Upper lobe of left lung (tissue), 6 donors: Measurements from ENCODE around the gene EVI2A. TPM values are rescaled to one million over a fixed set of nuclear protein-coding genes. Genes with fewer than 3 reads are reported as not detected.

Experiments
- ATAC-seq, 2 donors: fragments of 200-7000 bp; cut with Tn5 transposase; one replicate each; pipeline ENCODE4 v1.9.1; 2022; ENCODE audit warnings: mild to moderate bottlenecking in 2 of 2, moderate library complexity in 2 of 2; ENCODE audit not compliant: low FRiP score in 2 of 2
- DNase-seq, 2 donors: peaks; one replicate each; pipeline ENCODE4 v3.0.0-alpha.2; 2019 to 2020
- H3K27ac ChIP-seq, 4 donors: fragments of 200-600 bp; sonication (generic); one replicate each; pipeline ENCODE4 v1.5.1; 2016 to 2019
- H3K27me3 ChIP-seq, 4 donors: fragments of 200-600 bp; sonication (generic); one replicate each; pipeline ENCODE4 v1.5.1; 2017 to 2019
- H3K36me3 ChIP-seq, 4 donors: fragments of 200-600 bp; sonication (generic); one replicate each; pipeline ENCODE4 v1.5.1; 2016 to 2019
- H3K4me1 ChIP-seq, 4 donors: fragments of 200-600 bp; sonication (generic); one replicate each; pipeline ENCODE4 v1.5.1; 2018 to 2019
- H3K4me3 ChIP-seq, 4 donors: fragments of 200-600 bp; sonication (generic); one replicate each; pipeline ENCODE4 v1.5.1; 2017 to 2019; ENCODE audit warnings: mild to moderate bottlenecking in 2 of 4, moderate library complexity in 1 of 4
- H3K9me3 ChIP-seq, 4 donors: fragments of 200-600 bp; sonication (generic); one replicate each; pipeline ENCODE4 v1.5.1; 2018 to 2019
- CTCF ChIP-seq, 6 experiments: fragments of 450-650 bp in 4 of 6; fragments of 200-600 bp in 2 of 6; sonication (generic) in 2 of 6; IDR thresholded peaks; one replicate each; pipeline ENCODE4 v1.5.1; 2016 to 2019; ENCODE audit warnings: antibody characterized with exemption in 6 of 6
- EP300 ChIP-seq, 4 donors: sonication (generic); formaldehyde crosslinking; IDR thresholded peaks; one replicate each; pipeline ENCODE4 v1.5.1; 2017; ENCODE audit warnings: antibody characterized with exemption in 4 of 4, control low read depth in 2 of 4
- POLR2A ChIP-seq, 4 donors: fragments of 450-650 bp; IDR thresholded peaks; one replicate each; pipeline ENCODE4 v1.5.1; 2016 to 2017; ENCODE audit warnings: antibody characterized with exemption in 4 of 4, mild to moderate bottlenecking in 2 of 4
- POLR2AphosphoS5 ChIP-seq, 2 donors: sonication (generic); formaldehyde crosslinking; IDR thresholded peaks; one replicate each; pipeline ENCODE4 v1.5.1; 2017; ENCODE audit warnings: antibody characterized with exemption in 2 of 2
- WGBS, 2 donors: methylation state at CpG; one replicate each; pipeline ENCODE4 v1.1.5; 2017 to 2018; 5-methylcytosine and 5-hydroxymethylcytosine counted together
- total RNA-seq, 6 donors: library from RNA; depleted of rRNA in 4 of 6; stranded (reverse); fragments of >200 nt in 4 of 6; gene quantifications; one replicate each; pipeline versions ENCODE4 v1.1.0 to v1.2.1, GENCODE V29; 2016 to 2021
- donor health status: DM: no; HTN: no; CAD: no; lungs with moderate emphysema.
- donor health status: DM: no; HTN: yes; CAD: no; lungs with severe emphysema.

EVI2A gene
- total RNA-seq, 6 donors from 2014 or later = 6.1 to 31.3 (median 23.8) TPM

- no peak for TF ChIP-seq POLR2AphosphoS5 (IDR thresholded peaks at IDR 0.05)
- no peak for TF ChIP-seq POLR2A (IDR thresholded peaks at IDR 0.05)
- TF ChIP-seq CTCF (IDR thresholded peaks at IDR 0.05) = no peak
- no peak for TF ChIP-seq EP300 (IDR thresholded peaks at IDR 0.05)
- Histone ChIP-seq H3K27me3 (no peaks in the 10 kb centered on the region), H3K4me3 (peak overlapping the region in 3 of 4 donors; percentile 23 to 43 (median 40)), H3K9me3 (no peaks in the 10 kb centered on the region), H3K27ac (peak overlapping the region; percentile 62 to 83 (median 69)), H3K4me1 (peaks cover 0 to 10% (median 3%) of the 10 kb centered on the region in 4 donors), H3K36me3 (no peaks in the 10 kb centered on the region)
- ATAC-seq (no peak), DNase-seq (peak in 1 of 2 donors; percentile 25)
- 51 to 67% methylated on average over 7 of the region's 7 CpGs for WGBS, 2 donors
These were observed 10.5 kb downstream of the EVI2A start for GRCh38 chr17:31310886-31311285.

- ATAC-seq (no peak), DNase-seq (no peak)
- Histone ChIP-seq H3K4me3 (peak overlapping the region in 2 of 4 donors; percentile 40 to 43), H3K27ac (peak overlapping the region; percentile 62 to 83 (median 69)), H3K36me3 (no peaks in the 10 kb centered on the region), H3K27me3 (no peaks in the 10 kb centered on the region), H3K4me1 (peaks cover 0 to 7% (median 3%) of the 10 kb centered on the region in 4 donors), H3K9me3 (no peaks in the 10 kb centered on the region)
- WGBS, 2 donors = 26 to 46% methylated on average over 2 of the region's 2 CpGs
- TF ChIP-seq POLR2A (IDR thresholded peaks at IDR 0.05) (no peak), CTCF (IDR thresholded peaks at IDR 0.05) (no peak)
These were observed 11.2 kb downstream of the EVI2A start for GRCh38 chr17:31310260-31310659.

GRCh38 chr17:31309556-31309955 is 11.9 kb downstream of the EVI2A start:
- Histone ChIP-seq H3K4me3 (peak overlapping the region in 2 of 4 donors; percentile 1 to 43), H3K4me1 (peaks cover 0 to 6% (median 2%) of the 10 kb centered on the region in 4 donors), H3K36me3 (peaks cover 0 to 4% (median 0%) of the 10 kb centered on the region in 4 donors), H3K9me3 (no peaks in the 10 kb centered on the region), H3K27ac (peak overlapping the region; percentile 62 to 83 (median 69)), H3K27me3 (no peaks in the 10 kb centered on the region)
- DNase-seq (no peak), ATAC-seq (peak; percentile 69 to 76)
- no peak for TF ChIP-seq CTCF (IDR thresholded peaks at IDR 0.05)
- TF ChIP-seq EP300 (IDR thresholded peaks at IDR 0.05) = no peak
- peak in 1 of 4 donors; percentile 45 for TF ChIP-seq POLR2A (IDR thresholded peaks at IDR 0.05)
- WGBS, 2 donors = 72 to 82% methylated on average over 2 of the region's 2 CpGs

GRCh38 chr17:31308372-31309334 is 12.8 kb downstream of the EVI2A start:
- no peak for TF ChIP-seq CTCF (IDR thresholded peaks at IDR 0.05)
- TF ChIP-seq POLR2A (IDR thresholded peaks at IDR 0.05) = peak in 1 of 4 donors; percentile 44

More at GRCh38 chr17:31308372-31309334, 12.8 kb downstream of the EVI2A start:
- Histone ChIP-seq H3K27me3 (no peaks in the 10 kb centered on the region), H3K4me3 (peak overlapping the region in 2 of 4 donors; percentile 1 to 43), H3K4me1 (peaks cover 0 to 6% (median 2%) of the 10 kb centered on the region in 4 donors), H3K36me3 (peaks cover 0 to 4% (median 0%) of the 10 kb centered on the region in 4 donors), H3K9me3 (no peaks in the 10 kb centered on the region), H3K27ac (peak overlapping the region; percentile 62 to 83 (median 69))
- DNase-seq = no peak
- WGBS, 2 donors = 62% methylated on average over 5 of the region's 5 CpGs
- peak in 1 of 2 donors; percentile 49 for ATAC-seq
